HG03103 (cell line): ENCODE data around the gene HOOK1.
"Not testable (repeated sequence)": the region's sequence is repeated elsewhere in the genome, so short reads cannot be mapped to it uniquely, and the experiment has no call there.

Experiments
- ATAC-seq: cut with Tn5 transposase; IDR thresholded peaks from one replicate; pipeline ENCODE4 v1.9.1; 2021; ENCODE audit warnings: low read depth; ENCODE audit not compliant: unreplicated experiment

HOOK1 gene

DNA sequence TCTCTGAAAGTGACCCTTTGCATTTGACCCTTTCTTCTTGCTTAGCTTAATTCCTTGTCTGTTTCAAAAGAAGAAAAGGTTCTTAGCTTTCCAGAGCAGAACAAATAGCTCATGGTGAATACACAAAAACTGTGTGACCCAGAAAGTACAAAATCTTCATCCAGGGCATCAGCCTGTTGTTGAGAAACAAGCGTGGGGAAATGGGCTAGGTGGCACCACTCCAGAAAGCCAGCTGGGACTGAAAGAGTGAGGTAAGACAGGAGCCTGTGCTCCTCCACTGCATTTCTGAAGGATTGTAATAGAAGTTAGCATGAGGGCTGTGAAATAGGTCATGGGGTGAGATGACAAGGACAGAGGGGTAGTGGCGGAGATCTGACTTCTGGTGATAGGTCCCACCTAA lies 66.0 kb downstream of the HOOK1 start:
- no peak for ATAC-seq

DNA sequence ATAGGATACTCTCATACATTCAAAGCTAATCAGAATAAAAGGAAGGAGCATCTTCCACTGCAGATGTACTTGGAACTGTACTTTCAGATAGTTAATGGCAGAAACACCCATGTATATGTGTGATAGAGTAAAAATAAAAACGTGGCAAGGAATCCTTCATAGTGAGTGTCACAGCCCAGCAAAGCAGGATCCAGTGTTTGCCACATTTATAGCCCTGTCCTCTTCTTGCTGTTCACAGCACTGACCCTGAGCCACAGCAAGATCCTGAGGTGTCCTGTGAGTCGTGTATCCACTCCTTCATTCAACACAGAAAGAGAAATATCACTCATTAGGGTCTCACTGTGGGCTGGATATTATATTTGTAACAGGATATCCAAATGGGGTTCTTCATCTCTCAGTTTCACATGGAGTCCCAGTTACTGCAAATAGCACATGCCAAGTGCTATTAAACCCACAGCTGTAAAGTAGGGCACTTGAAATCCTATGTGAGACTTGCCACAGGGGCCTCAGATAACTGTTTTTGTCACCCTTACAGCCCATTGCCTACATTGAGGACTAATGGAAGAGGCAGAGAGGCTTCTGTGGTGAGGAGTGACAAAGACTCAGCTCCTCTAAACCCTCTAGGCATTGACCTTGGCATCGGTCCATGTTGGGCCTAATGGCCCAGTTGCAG lies 70.5 kb downstream of the HOOK1 start:
- ATAC-seq = no peak

DNA sequence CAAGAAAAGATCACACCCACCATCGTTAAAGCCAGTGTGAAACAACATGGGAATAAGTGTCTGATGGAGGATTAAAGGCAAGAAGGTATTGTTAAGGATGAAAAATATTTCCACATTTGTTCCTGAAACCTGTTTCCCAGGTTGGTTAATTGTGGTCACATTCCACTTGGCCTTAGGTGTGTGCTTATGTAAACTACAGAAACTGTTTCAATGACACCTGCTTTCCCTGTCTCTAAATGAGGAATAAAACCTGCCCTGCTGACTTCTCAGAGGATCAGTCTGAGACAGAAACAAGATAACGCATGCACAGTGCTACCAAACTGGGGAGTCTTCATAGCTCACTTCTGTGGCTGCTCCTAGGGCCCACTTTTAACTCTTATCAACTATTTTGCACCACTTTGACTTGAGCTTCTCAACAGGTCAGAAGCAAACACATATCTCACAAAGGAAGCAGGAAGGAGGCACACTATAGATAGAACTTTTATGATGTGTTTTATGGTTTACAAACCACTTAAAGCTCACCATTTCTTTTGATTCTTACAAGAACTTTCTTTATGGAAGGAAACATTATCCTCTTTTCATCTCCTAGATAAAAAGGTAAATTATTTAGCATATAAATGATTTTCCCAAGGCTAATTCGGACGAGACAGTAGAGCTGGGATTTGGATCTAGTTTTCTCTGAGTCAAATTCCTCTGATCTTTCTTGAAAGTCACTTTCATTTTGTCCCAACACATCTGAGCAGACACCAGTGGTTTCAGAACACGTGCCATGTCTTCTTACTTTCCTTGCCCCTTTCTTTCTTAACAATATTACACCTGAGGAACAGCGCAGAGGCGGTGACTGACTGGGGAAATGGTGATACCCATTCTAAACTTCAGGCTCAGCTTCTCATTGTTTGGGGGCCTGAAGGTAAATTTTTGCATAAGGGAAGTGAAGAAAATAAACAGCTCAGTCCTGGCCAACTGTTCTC lies 78.4 kb downstream of the HOOK1 start:
- ATAC-seq = no peak

DNA sequence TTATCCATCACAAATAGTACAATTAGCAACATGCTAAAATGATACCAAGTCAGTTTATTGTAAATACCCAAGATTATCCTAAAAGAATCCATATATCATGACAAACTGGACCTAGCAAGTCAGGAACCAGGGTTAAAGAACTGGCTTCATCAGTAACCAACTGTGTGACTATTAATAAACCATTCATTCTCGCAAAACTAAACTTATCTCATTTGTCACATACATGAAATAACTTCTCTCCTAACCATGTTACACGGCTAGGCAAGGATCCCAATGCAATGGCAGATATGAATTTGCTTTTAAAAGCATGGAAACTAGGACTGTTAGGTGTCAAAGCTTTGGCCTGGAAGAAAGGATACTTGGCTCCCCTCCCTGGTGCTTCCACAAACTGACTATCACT lies 82.4 kb downstream of the HOOK1 start:
- no peak for ATAC-seq

DNA sequence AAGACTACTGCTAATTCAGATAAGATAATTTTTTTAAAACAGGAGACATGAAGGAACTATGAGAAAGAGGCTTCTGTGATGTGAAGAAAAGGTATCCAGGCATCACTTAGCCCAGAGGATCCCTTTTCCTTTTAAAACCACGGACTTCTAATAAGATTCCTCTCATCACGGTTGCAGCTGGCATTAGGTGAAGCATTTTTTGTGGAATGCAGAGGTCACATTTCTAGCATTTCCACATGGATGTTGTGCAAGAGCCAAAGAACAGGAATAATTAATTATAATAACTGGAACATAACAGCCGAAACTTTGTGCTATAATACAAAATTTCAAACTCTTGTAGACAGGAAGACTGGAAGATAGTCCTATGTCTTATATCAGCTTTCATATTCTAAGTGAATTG lies 84.2 kb downstream of the HOOK1 start:
- ATAC-seq = no peak

DNA sequence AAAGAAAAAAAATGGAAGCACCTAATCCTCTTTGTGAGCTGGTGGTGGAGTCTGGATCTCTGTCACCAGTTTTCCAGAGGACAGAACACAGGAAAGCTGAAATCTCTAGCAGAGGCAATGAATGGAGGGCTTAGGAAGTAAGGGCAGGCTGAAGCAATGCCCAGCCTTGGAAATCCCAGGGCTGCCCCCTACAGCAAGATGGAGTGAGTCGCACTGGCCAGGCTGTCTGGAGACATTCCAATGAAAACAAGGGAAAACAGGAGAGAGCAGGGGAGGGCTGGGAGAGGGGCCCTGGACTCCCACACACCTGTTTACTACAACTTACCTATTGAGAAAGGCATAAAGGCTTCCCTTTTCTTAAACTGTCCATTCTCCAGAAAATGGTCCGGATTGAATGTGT lies 85.9 kb downstream of the HOOK1 start:
- no peak for ATAC-seq

DNA sequence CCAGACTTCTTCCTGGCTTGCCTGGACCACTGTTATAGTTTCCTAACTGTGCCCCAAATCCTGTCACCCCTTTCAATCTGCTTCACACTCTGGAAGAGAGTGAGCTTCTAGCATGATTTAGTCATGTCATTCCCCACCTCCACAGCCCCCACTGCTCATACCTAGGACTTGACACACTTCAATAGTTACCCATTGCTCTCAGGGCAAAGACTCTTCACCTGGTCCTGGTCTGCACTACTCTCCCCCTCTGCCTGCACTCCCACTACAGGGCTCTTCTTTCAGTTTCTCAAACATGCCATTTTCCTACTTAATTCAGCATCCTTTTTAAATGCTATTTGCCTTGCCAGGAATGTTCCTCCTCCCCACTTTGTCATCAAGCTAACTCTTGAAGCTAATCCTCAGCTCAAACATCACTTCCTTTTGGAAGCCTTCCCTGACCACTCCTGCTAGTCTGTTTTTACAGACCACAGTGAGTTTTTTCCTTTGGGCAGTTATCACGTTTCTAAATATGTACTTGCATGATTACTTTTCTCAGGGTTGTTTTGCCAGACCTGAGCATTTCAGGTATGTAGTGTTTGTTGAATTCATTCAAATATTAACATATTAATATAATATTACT lies 87.1 kb downstream of the HOOK1 start:
- no peak for ATAC-seq

DNA sequence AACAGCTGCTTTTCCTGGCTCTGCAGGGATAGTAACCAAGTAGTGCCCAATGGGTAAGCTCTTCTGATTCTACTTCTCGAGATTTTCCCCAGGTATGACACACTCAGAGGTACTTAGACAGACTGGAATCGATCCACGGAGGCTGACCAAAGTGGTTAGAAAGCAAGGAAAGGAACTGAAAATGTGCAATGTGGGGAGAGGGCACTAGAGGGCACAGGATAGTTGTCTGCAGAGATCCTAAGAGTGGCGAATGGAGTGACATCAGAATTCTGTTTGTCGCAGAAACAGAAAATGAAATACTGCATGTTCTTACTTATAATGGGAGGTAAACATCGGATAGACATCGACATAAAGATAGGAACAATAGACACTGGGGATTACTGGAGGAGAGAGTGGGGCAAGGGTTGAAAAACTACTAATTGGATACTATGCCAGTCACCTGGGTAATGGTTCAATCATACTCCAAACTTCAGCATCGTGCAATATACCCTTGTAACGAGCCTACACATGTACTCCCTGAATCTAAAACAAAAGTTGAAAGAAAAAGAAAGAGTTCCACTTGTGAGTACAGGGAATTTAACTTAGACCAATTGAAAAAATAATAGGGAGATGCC lies 88.5 kb downstream of the HOOK1 start:
- ATAC-seq = no peak

DNA sequence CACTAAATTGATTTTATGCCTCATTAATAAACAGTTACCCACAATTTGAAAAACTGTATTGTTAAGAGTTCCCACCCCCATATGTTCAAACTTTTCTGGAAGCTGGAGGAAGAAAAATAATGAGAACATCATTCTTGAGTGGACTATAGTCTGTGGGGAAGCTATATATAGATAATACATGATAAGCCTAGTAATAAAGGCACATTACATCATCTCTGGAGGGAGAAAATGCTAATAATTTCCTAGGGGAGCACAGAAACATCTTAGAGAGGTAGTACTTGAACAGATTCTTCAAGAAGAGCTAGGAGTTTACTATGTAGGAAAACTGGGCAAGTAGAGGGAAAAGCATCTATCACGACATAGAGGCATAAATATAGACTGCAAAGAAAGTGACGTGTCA lies 92.2 kb downstream of the HOOK1 start:
- no peak for ATAC-seq

DNA sequence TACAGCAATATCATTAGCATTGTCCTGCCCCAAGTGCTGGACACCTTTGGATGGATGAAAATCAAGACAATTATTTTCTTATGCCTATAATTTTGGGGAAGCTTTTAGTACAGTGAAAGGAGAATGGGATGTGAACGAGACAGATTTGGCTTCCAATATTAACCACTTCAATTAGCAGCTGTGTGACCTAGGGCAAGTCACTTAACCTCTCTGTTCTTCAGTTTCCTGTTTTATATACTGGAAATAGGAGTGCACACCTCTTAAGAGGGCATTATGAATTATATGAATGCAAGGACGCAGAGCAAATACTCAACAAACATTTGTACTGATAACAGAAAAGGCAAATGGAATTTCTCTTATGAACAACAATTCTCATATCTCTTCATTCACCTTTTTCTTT lies 93.3 kb downstream of the HOOK1 start:
- ATAC-seq = no peak

DNA sequence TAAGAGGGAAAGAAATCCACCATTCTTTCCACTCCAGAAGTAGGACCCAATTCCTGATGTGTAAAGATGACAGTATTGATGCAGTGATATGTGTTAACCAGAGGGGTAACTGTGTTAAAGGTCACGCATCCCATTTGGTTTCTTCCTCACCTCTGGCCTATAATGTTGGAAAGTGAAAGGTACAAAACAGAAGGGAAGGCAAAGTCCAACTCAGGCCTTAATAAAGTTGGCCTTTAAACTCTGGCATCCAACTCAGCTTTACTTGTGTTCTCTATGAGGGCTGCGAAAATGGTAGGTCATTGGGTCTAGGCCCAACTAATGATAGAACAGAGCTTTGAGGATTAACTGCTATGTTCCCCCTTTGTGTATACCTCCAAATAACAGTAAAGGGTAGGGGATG lies 93.9 kb downstream of the HOOK1 start:
- ATAC-seq = no peak

DNA sequence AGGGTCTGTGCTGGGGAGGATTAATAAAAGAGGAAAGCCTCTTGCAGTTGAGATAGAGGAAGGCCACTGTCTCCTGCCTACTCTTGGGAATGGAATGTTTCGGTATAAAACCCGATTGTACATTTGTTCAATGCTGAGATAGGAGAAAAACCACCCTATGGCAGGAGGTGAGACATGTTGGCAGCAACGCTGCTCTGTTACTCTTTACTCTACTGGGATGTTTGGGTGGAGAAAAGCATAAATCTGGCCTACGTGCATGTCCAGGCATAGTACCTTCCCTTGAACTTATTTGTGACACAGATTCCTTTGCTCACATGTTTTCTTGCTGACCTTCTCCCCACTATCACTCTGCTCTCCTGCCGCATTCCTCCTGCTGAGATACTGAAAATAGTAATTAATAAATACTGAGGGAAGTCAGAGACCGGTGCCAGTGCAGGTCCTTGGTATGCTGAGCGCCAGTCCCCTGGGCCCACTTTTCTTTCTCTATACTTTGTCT lies 100.1 kb downstream of the HOOK1 start:
- ATAC-seq = not testable (repeated sequence)

DNA sequence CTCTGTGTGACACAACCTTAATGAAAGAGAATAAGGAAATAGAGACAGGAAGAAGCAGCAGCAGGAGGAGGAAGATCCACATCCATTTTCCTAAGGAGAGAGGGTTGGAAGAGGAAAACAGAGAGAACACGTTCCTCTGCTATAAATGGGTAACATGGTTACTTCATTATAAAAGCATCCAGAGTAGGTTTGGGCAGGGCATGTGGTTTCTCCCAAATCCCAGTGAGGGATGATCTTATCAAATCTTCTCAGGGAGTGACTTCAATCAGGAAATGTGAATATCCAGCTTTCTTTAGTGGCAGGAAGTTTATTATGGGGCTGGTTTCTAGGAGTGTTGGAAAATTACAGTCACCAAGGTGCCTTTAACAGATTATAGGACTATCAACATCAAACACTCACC lies 100.8 kb downstream of the HOOK1 start:
- ATAC-seq = no peak

DNA sequence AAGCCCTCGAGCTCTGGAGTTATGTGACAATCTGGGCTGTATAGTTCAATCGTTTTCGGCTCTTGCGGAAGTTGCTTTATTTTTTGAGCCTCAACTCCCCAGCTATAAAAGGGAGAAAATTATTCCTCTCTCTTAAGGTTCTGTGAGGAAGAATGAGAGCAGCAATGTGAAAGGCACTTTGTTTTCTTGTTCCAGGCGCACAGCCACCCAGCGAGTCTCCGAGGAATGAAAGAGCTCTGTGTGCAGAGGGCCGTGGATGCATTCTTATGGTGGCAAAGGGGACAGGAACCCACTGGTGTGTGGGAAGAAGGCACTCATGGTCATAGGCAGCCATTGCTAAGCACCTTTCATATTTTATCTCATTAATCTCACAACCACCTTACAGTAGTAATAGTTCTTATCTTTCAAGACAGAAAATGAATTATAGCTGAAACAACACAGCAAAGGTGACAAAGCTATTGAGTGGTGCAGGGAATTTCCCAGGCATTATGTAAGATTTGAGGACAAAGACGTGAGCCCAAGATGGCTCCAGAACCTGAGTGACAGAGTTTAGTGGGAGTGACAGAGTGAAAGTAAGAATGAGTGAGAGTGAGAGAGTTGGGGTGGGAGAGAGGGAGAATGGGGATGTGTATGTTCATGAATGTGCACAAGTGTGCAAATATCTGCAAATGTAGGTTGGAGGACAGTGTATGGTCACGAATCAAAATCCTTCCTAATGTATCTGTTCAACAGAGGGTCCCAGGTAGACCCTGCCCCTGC lies 102.5 kb downstream of the HOOK1 start:
- no peak for ATAC-seq

DNA sequence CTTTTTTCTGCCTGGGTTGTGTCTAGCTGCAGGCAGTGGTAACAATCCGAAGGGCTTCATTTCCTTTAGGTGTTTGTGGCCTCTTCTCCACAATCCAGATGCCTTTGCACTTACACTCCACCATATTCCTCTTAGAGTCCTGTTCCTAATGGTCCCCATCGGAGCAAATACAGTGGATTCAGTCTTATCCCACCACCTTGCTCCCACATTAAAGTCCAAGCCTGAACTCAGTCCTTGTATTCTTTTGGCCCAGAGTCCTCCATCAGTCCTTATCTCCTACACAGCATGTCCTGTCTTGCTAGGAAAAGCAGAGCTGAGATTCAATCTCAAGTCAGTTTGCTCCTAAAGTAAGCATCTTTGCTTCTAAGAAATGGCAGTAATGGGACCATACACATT lies 103.0 kb downstream of the HOOK1 start:
- no peak for ATAC-seq

DNA sequence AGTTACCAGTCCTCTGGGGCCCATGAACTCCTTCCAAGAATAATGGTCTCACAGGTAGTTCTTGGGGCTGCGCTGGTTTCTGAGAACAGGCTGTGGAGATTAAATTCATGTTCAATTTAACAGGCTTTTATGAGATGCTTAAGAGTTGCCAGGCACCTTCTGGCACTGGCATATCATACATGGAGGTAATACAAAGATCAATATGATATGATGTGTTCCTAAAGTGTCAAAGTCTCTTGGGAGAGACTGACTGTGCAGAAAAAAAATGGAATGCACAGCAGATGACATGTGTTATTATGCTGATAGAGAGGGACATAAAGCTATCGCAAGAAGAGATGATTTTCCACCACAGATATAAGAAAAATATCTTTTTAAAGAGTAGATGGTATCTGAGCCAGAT lies 105.0 kb downstream of the HOOK1 start:
- no peak for ATAC-seq

DNA sequence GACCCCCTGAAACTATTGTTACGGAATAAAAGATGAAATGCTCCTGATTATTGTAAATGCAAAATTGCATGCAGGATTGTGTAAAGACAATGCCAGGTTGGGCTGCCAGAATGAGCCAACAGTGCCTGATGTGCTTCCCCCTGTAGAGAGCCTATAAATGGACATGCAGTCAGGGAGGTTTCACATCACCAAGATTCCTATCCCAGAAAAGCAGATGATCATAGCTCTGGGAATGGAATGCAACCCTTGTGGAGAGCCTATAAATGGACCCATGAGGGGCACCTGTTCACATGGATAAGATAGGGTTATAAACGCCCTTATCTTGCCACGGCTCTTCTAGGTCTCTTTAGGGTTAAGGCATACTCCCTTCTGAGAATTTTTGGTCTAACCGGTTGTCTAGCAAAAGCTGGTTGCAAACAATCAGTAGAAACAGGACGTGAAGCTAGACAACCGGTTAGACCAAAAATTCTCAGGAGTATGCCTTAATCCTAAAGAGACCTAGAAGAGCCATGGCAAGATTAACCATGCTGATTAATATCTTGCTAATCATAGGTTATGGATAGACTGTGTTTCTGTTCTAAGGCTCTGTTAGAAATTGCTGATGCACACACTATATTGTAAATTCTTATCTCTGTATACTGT lies 106.6 kb downstream of the HOOK1 start:
- ATAC-seq = not testable (repeated sequence)

DNA sequence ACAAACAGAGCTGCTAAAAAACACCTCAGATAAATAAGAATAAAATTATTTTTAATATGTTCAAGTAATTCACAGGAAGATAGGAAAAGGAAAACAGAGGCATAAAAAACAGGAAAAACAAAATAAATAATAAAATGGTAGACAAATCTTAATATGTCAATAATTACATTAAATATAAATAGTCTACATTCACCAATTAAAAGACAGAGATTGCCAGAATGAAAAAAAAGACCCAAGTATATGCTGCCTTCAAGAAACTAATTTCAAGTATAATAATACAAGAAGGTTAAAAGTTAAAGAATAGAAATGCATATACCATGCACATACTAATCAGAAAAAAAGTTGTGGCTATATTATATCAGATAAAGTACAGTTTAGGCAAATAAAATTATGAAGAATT lies 109.9 kb downstream of the HOOK1 start:
- ATAC-seq = no peak
